ENCODE measurements around the gene DENND2A.

DNA sequence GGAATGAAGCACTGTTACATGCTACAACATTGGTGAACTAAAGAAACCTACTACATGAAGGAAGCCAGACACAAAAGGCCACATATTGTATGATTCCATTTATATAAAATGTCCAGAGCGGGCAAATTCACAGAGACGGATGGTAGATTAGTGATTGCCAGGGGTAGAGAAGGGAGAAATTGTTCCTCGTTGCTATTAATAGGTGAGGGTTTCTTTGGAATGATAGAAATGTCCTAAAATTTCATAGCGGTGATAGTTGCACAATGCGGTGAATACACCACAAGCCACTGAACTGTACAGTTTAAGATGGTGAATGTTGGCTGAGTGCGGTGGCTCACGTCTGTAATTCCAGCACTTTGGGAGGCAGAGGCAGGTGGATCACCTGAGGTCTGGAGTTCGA, 29.0 kb downstream of the DENND2A start:
- TF ChIP-seq CEBPB (IDR thresholded peaks at IDR 0.05; ENCODE audit: borderline replicate concordance in 1 of 2, low read depth in 2 of 2, low read length in 2 of 2), result no peak
- TF ChIP-seq SIN3A (IDR thresholded peaks at IDR 0.05; ENCODE audit: low read depth, low read length), result no peak
- no peak for TF ChIP-seq POLR2A (IDR thresholded peaks at IDR 0.05; ENCODE audit: low read depth, low read length)
- TF ChIP-seq, protein P1, sequence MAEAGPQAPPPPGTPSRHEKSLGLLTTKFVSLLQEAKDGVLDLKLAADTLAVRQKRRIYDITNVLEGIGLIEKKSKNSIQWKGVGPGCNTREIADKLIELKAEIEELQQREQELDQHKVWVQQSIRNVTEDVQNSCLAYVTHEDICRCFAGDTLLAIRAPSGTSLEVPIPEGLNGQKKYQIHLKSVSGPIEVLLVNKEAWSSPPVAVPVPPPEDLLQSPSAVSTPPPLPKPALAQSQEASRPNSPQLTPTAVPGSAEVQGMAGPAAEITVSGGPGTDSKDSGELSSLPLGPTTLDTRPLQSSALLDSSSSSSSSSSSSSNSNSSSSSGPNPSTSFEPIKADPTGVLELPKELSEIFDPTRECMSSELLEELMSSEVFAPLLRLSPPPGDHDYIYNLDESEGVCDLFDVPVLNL (IDR thresholded peaks at IDR 0.05; ENCODE audit: low read depth, low read length), result no peak
- TF ChIP-seq BHLHE40 (IDR thresholded peaks at IDR 0.05; ENCODE audit: borderline replicate concordance in 1 of 2, low read depth in 2 of 2, low read length in 1 of 2), result no peak
- no peak for TF ChIP-seq ETV6 (conservative IDR thresholded peaks at IDR 0.05 in 1 of 2, IDR thresholded peaks at IDR 0.05 in 1 of 2; ENCODE audit: borderline replicate concordance in 1 of 2, low read depth in 1 of 2)

All from GM12878 (cell line).